GM13976 (cell line): Measurements from ENCODE around the gene UTS2R.
A peak's percentile ranks its signal among the peaks of the same experiment; 100 is the strongest.

Source experiments
- DNase-seq: peaks from one replicate; pipeline ENCODE4 v3.0.0; 2012; ENCODE audit warnings: low spot score
- in situ Hi-C: fragments of 300-500 bp; cut with MboI; formaldehyde crosslinking; loops from one replicate; pipeline ENCODE4 v1.12.0; 2022; ENCODE audit warnings: low sequenced_read_pairs, mixed read lengths, inconsistent platforms; ENCODE audit not compliant: unreplicated experiment
- TF ChIP-seq, protein P1 (sequence below): IDR thresholded peaks from 2 replicates; pipeline ENCODE4 v1.5.1; 2012; ENCODE audit warnings: borderline replicate concordance, mild to moderate bottlenecking; ENCODE audit not compliant: insufficient read depth; ENCODE audit errors: extremely low read depth, missing control alignments, control extremely low read depth

UTS2R gene

GRCh38 chr17:82350182-82351030 lies 21.2 kb upstream of the UTS2R start:
- TF ChIP-seq, protein P1, sequence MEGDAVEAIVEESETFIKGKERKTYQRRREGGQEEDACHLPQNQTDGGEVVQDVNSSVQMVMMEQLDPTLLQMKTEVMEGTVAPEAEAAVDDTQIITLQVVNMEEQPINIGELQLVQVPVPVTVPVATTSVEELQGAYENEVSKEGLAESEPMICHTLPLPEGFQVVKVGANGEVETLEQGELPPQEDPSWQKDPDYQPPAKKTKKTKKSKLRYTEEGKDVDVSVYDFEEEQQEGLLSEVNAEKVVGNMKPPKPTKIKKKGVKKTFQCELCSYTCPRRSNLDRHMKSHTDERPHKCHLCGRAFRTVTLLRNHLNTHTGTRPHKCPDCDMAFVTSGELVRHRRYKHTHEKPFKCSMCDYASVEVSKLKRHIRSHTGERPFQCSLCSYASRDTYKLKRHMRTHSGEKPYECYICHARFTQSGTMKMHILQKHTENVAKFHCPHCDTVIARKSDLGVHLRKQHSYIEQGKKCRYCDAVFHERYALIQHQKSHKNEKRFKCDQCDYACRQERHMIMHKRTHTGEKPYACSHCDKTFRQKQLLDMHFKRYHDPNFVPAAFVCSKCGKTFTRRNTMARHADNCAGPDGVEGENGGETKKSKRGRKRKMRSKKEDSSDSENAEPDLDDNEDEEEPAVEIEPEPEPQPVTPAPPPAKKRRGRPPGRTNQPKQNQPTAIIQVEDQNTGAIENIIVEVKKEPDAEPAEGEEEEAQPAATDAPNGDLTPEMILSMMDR: peak; percentile 15
- no peak for DNase-seq
- in situ Hi-C loops: loop anchor here (5.0 kb wide), 1 partner anchor 57 kb away; no protein-coding TSS in a partner anchor

DNA sequence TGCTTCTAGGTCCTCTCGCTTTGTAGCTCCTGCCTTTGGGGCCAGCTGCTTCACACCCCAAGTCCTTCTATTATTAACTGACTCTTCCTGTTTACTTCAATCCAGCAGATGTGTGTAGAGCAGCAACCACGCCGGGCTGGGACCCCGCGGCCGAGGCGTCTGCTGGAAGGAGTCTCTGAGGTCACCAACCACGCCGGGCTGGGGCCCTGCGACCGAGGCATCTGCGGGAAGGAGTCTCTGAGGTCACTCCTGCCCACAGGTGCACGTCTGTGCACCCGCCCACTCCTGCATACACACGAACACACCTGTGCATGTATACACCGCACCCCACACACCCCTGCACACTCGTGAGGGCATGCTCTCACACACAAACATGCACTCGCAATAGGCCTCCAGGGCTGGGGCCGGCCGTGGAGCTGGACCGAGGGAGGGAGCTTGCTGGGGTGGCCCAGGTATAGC lies 20.3 kb upstream of the UTS2R start:
- TF ChIP-seq, protein P1: no peak
- in situ Hi-C loops: loop anchor here (5.0 kb wide), 1 partner anchor 56 kb away; no protein-coding TSS in a partner anchor
- no peak for DNase-seq

DNA sequence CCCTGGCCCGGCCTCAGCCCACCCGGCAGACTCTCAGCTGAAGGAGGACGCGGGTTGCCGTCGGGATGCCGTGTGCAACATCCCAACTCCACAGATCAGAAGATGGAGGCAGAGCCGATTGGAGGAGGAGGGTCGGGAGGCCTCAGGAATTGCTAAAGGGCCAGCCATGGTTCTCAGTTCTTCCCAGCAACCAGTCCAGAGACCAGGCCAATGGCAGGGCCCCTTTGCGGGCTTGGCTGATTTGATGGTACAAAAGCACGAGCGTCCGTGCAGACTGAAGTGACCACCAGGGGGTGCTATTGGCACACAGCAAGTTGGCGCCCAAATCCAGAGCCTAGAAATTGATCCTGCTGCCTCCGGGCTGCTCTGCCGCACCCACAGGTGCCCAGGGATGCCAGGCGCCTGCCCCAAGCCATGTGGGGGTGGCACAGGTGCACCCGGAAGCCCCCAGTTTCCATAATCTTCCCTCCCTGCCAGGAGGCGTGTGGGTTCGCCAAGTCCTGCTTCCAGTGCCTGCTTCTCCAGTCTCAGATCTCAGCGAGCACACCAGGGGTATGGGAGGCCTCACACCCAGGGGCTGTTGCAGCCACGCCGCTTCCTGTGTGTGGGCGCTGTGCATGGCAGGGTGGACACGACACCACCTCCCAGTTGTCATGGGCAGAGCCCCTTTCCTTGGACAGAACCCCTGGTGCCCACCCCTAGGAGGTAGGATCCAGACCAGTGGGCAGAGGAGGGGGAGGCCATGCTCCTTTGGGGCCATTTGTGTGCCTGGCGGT lies 19.7 kb upstream of the UTS2R start:
- in situ Hi-C loops: loop anchor here (5.0 kb wide), 1 partner anchor 55 kb away; no protein-coding TSS in a partner anchor
- peak; percentile 91 for DNase-seq
- TF ChIP-seq, protein P1: peak; percentile 91

DNA sequence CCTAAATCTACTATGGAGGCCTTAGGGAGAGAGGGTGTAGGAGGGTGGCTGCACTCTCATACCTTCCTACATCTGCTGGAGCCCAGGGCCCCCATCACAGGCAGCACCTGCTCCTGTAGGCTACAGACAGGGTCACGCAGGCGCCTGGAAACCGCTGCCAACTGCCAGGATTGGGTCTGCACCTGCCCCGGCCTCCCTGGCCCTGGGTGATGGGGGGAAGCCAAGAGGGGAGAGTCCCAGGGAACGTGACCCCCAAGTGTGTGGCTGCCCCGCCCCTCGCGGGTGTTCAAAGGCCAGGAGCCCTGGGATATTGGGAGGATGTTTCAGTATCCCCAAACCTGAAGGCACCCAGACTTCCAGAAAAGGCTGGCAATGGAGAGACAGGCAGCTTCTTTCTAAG lies 18.1 kb upstream of the UTS2R start:
- in situ Hi-C loops: loop anchor here (5.0 kb wide), 1 partner anchor 54 kb away; no protein-coding TSS in a partner anchor
- TF ChIP-seq, protein P1: no peak
- no peak for DNase-seq

GRCh38 chr17:82354804-82355308 lies 16.7 kb upstream of the UTS2R start:
- no peak for DNase-seq
- in situ Hi-C loops: loop anchor here (5.0 kb wide), 1 partner anchor 52 kb away; no protein-coding TSS in a partner anchor
- TF ChIP-seq, protein P1: no peak

DNA sequence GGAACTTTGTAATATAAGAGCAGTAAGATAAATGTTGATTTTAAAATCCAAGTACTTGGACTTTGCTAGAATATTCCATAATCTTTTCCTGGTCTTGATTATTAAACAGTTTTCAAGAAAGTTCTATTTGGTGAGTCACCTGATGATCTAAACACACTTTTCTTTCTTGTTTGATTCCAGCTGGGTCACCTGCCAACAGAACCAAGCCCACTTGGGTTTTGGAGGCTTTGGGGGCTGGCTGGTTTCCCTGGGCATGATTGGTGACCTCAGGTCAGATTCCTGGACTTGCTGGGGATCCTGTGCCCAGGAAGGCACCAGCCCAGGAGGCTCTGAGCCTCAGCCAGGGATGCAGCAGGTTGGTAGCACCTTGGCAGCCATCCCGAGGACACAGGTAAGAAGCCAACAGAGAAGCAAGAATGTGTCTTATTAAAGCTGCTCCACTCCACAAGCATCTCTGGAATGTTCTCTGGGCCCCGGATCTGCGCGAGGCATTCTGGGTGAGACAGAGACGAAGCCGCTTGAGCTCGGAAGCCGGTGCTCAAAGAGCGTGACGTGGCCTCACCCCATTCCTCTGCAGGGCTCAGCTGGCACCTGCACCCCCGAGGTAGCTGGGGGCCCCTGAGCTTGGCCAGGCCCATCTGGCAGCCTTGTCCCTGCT lies 15.7 kb upstream of the UTS2R start:
- TF ChIP-seq, protein P1: no peak
- in situ Hi-C loops: no loop called here
- no peak for DNase-seq
